H7 (cell line): Measurements from ENCODE around the gene SAMD1. TPM values are rescaled to one million over a fixed set of nuclear protein-coding genes. Genes with fewer than 3 reads are reported as not detected.

Source experiments
- DNase-seq: peaks from one replicate; pipeline ENCODE4 v3.0.0; 2012
- H3K27me3 ChIP-seq: 2 replicates; pipeline ENCODE4 v1.6.0; 2011; ENCODE audit warnings: mild to moderate bottlenecking, low read length; ENCODE audit not compliant: control insufficient read depth, insufficient read depth
- H3K36me3 ChIP-seq: replicated peaks from 2 replicates; pipeline ENCODE4 v1.5.1; 2011; ENCODE audit warnings: low read length; ENCODE audit not compliant: control insufficient read depth, insufficient read depth
- H3K4me3 ChIP-seq: 2 replicates; pipeline ENCODE4 v1.5.1; 2011; ENCODE audit warnings: low read depth, mild to moderate bottlenecking, control low read depth, low read length, moderate library complexity; ENCODE audit not compliant: insufficient read depth
- total RNA-seq: library from RNA; depleted of rRNA; stranded (reverse); fragments of >200 nt; shearing (Covaris generic); gene quantifications from 2 replicates; pipeline ENCODE4 v1.2.3, GENCODE V29; 2014

SAMD1 gene
- total RNA-seq, 1 experiment from 2014 or later, result 128 TPM

DNA sequence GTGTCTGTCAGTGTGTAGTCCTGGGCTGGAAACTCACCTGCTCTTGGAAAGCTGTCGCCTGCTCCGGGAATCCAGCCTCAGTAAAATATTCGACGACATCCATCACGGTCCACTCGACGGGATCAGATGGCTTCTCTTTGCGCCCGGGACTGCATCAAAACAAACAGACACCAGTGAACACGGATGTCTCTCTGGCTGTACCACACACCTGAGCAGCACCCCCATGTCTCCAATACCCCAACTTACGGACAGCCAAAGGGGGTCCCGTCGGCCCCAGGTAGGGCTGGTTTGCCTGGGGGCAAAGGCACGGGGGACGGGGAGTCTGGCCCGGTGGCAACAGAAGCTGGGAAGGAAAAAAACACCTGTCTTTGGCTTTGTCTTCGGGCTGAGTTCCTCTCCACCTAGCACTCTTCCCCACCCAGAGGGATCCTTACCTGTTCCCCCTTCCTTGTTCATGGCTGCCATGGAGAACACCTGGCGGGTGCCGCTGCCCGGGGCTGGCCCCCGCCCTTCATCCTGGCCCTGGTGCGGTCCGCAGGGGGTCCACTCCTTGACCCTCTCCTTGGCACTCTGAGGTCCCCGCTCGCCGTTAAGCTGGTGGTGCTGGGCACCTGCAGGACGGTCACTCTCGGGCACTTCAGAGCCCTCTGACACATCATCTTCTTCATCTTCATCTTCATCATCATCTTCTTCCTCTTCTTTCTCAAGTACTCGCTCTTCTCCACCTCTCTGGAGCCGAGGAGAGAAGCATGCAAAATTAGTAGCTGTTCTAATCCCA lies 1.7 kb downstream of the SAMD1 start:
- Histone ChIP-seq H3K27me3 (peaks cover 17% of the 10 kb centered on the region), H3K36me3 (peaks cover 2% of the 10 kb centered on the region), H3K4me3 (peak overlapping the region; percentile 66)
- peak; percentile 45 for DNase-seq

DNA sequence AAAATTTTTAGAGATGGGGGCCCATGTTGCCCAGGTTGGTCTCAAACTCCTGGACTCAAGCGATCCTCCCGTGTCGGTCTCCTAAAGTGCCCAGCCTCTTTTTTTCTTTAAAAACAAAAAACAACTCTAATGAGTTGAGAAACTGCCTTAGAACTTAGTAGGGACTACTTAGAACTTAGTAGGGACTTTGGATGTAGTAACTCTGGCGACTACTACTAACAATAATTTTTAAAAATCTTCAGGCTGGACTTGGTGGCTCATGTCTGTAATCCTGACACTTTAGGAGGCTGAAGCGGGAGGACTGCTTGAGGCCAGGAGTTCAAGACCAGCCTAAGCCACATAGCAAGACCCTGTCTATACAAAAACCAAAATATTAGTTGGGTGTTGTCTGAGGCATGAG lies 4.5 kb downstream of the SAMD1 start:
- DNase-seq, result no peak
- Histone ChIP-seq H3K27me3 (peaks cover 21% of the 10 kb centered on the region), H3K36me3 (peaks cover 2% of the 10 kb centered on the region), H3K4me3 (peak overlapping the region; percentile 39; the same call in 1 of the 2 replicates)

DNA sequence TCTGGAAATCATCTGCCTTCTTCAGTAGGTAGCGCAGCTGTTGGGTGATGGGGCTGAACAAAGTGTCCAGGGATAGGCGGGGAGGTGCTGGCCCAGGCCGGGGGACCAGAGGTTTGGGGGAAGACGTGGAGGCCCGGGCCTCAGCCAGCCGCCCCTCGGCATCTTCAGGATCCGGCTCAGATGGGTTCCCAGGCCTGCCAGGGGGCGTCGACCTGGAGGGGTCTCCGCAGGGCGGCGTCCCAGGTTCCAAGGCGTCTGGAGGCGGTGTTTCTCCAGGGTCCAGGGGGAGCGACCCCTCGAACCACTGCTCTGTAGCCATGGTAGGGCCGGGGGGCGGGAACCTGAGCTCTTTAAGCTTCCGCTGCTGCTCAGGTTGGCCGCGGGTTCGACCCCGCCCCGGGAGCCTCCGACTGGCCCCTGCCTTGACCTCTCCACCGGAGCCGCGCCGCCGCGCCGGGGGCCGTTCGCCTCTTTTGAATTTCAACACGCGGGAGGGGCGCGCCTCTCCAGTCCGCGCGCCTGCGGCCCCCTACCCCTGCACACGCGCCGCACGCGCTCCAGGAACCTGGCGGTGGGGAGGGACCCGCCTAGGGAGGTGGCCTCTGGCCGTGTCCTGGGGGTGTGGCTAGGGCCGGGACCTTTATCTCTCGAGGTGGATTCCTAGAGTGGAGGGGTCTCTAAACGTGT lies 5.1 kb downstream of the SAMD1 start, which contains the start of gene C19orf67:
Gene C19orf67 (minus strand): TSS at position 475 of the 687 bp plus-strand sequence. CDS start 156 bp downstream, at position 319.
- Histone ChIP-seq H3K36me3 (peaks cover 2% of the 10 kb centered on the region), H3K27me3 (peaks cover 21% of the 10 kb centered on the region), H3K4me3 (peak within 1 kb of the TSS; percentile 39)
- DNase-seq, result peak; percentile 71

DNA sequence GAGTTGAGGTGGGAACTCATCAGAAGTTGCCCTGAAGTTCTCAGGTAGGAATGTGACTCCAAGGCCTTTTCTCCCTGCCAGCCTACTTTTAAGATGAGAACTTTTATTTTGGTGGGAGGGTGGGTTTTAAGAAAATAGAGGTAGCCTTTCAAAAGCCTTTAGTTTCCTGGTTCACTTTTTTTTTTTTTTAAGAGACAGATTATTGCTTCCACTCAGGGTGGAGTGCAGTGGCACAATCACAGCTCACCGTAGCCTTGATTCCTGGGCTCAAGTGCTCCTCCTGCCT lies 7.9 kb downstream of the SAMD1 start:
- no peak for DNase-seq
- peaks cover 14% of the 10 kb centered on the region for H3K27me3 ChIP-seq
- H3K4me3 ChIP-seq, result no peak overlapping the region
- no peaks in the 10 kb centered on the region for H3K36me3 ChIP-seq

DNA sequence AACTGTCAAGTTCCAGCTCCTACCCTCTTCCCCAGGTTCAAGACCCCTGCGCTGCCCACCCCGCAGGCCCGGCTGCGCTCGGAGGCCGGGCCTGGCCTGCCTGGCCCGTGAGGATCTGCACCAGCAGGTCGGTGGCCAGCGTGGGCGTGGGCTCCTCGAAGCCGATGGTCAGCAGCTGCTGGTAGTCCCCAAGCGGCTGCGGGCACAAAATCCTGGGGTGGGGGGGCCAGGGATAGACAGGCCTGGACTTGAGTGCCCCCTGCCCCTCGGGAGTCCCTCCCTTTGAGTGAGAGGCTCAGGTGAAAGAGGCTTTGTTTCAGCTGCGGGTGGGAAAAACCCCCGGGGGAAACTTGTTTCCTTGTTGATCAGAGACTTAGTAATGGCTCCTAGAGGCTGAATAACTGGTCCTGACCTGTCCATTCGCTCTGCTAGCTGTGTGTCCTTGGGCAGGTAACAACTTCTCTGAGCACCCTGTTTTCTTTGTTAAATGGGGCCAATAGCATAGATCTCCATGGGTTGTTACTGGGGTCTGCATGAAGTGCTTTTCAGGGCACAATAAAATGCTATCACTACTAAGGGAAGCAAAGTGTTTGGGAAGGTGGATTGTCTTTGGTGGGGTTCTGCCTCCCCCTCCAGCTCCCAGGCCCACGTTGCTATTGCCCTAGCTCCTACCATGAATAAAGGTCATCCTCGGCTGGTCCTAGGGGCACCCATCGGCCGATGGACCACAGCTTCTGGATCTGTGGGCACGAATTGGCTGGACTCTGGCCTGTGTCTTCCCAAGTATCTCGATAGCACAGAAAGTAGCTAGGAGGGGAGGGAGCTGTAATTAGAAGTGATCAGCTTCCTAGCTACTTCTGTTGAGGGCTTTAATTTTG lies 8.5 kb downstream of the SAMD1 start:
- Histone ChIP-seq H3K36me3 (no peaks in the 10 kb centered on the region), H3K27me3 (peaks cover 12% of the 10 kb centered on the region), H3K4me3 (peak overlapping the region; percentile 57)
- DNase-seq, result peak; percentile 16

DNA sequence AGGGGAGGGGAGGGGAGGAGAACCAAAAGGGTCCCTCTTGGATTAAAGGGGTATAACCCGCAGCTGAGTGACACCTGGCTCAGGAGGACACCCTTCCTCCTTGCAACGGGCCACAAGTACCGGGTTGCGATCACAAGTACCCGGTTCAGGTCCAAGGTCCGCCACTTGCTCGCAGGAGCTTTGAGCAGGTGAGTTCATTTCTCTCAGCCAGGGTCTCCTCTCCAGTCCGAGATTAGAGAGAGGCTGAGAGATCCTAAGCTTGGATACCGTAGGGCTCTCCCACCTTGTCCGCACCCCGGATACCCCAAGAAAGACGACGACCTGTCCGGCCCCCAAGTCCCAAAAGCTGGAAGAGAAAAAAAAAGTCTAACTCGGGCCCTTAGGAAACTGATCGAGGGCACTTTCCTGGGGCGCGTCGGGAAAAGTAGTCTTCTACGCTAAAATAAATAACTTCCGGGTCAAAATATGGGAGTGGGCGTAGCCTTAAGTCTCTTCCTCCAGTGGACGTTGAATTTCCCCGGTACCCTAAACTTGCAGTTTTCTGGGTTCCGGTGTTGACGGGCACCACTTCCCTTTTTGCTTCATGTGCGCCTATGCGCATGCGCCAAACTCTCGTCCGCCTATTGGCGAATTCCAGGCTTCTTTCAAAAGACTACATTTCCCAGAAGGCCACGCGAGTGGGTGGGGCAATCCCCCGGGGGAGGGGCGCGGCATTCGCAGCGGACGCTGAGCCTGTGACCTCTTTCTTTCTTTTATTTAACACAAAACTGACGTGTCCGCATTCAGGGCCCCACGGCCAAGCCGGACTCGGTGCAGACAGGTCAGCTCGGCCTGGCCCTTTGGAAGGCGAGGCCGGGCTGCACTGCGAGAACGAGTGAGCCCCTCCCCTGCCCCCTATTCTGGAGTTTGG lies 9.4 kb downstream of the SAMD1 start:
- peak; percentile 97 for DNase-seq
- H3K27me3 ChIP-seq, result peaks cover 12% of the 10 kb centered on the region
- no peaks in the 10 kb centered on the region for H3K36me3 ChIP-seq
- peak overlapping the region; percentile 71 for H3K4me3 ChIP-seq

DNA sequence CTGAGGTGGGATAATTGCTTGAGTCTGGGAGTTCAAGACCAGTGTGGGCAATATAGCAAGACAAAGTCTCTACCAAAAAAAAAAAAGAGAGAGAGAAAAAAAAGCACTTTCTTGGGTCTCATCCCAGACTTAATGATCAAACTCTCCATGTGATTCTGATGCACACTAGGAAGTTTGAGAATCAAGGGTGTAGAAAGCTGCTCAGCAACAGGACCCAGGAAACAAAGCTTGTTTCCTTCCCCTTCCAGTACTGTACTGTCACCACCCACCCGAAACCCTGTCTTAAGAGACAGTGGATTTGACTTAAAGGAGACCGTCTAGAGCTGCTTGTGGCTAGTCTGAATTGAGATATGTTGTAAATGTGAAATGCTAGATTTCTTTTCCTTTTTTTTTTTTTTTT lies 12.1 kb downstream of the SAMD1 start:
- DNase-seq, result no peak
- no peak overlapping the region for H3K4me3 ChIP-seq

DNA sequence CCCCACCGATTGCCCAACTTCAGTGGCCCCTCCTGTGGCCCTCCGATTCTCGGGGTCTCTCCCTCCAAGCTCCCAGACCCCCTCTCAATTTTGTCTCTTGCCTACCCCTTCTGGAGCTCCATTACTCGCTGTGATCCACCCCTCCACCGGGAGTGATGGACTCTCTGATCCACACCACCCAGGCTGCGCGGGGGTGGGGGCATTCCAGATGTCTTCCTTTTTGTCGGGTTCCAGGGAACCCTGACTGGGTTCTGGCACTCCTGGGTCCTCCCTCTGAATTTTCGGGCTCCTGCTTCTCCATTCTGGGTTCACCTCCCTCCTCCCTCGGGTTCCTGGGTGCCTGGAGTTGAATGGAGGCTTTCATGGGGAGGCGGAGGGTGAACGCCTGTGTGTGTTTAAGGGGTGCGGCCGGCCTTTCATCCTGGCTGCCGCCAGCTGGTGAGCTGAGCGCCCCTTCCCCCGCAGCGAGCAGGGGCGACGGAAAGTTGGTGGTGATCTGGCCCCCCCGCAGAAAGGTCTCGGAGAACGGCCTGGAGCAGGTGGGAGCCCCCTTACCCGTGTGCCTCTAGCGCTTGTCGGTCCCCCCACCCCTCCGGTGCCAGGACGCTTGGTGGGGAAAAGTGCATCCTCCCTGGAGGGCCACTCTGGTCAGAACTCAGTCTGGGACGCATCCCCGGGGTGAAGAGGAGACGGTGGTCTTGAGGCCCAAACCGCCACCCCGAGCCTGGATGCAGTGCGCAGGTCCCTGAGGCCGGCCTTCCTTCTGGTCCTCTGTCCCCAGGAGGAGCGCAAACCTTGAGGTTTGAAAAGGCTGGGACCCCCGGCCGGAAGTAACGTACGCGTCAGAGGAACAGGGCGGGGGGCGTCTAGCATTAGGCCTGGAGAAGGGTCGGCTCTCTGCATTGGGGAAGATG lies 16.4 kb downstream of the SAMD1 start:
- H3K4me3 ChIP-seq, result peak overlapping the region; percentile 48
- H3K27me3 ChIP-seq, result peaks cover 40% of the 10 kb centered on the region
- peak; percentile 56 for DNase-seq
- H3K36me3 ChIP-seq, result no peaks in the 10 kb centered on the region

More for the DNA sequence above, 12.1 kb downstream of the SAMD1 start:
- Histone ChIP-seq H3K36me3 (no peaks in the 10 kb centered on the region), H3K27me3 (peaks cover 25% of the 10 kb centered on the region)

DNA sequence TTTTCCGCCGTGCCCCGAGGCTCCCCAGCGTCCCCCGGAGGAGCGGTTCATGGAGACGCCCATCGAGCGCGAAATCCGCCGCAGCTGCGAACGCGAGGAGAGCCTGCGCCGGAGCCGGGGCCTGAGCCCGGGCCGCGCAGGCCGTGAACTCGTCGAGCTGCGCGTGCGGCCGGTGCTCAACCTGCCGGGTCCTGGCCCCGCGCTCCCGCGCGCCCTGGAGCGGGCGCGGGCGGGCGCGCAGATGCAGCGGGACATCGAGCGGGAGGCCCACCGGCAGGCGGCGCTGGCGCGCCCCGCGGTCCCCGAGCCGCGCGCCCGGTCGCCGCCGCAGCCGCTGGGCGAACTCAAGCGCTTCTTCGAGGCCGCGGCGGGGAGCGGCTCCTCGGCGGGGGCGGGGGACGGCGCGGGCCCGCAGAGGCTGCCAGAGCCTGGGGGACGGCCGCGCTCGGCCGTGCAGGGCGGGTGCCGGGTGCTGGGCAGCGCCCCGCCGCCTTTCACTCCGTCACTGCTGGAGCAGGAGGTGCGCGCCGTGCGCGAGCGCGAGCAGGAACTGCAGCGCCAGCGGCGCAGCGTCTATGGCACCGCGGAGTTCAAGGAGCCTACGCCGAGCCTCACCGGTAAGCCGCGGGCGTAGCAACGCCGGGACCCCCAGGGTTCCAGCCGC lies 17.2 kb downstream of the SAMD1 start:
- Histone ChIP-seq H3K4me3 (peak overlapping the region; percentile 48), H3K27me3 (peaks cover 40% of the 10 kb centered on the region), H3K36me3 (no peaks in the 10 kb centered on the region)
- DNase-seq, result peak; percentile 90

DNA sequence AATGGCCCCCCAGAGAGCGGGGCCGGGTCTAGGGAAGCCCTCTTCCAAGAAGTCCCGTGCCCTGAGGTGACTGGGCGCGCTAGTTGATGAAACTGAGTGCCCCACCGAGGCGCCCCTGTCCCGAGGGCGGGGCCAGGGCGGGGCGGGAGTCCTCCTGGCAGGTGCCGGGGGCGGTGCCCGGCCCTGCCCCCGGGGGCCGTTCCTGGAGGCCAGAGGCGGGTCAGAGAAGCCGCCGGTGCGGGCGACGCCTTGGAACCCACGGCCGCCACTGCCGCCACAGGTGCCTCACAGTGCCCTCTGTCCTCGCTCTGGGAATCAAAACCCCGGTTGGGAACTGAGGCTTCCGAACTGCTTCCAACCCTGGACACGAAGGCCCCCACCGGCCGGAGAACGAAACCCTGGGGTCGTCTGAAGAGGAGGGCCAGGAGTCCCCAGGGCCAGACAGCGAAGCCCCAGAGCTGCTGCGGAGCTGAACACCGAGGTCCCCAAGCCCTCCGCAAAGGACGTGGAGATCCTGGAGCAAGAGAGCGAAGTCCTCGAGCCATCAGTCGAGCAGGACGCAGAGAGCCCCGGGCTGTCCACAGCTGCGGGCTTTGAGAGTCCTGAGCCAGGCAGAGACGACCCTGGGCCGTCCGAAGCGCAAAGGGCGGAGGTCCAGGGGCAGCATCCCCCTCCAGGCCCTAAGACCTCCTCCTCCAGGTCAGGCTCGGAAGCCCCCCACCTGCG lies 17.9 kb downstream of the SAMD1 start, which contains the start of gene MISP3:
Gene MISP3 (plus strand): TSS at position 252 of the 726 bp plus-strand sequence. CDS start 524 bp downstream, outside the sequence.
- Histone ChIP-seq H3K27me3 (peaks cover 40% of the 10 kb centered on the region), H3K36me3 (no peaks in the 10 kb centered on the region), H3K4me3 (peak within 1 kb of the TSS; percentile 48)
- DNase-seq, result peak; percentile 74

DNA sequence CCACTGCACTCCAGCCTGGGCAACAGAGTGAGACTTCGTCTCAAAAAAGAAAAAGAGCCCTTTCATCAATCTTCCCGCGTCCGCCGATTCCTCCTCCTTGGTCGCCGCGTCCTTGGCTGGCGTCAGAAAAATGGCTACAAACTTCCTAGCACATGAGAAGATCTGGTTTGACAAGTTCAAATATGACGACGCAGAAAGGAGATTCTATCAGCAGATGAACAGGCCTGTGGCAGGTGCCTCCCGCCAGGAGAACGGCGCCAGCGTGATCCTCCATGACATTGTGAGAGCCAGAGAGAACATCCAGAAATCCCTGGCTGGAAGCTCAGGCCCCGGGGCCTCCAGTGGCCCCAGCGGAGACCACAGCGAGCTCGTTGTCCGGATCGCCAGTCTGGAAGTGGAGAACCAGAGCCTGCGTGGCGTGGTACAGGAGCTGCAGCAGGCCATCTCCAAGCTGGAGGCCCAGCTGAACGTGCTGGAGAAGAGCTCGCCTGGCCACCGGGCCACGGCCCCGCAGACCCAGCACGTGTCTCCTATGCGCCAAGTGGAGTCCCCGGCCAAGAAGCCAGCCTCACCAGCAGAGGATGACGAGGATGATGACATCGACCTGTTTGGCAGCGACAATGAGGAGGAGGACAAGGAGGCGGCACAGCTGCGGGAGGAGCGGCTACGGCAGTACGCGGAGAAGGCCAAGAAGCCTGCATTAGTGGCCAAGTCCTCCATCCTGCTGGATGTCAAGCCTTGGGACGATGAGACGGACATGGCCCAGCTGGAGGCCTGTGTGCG lies 20.1 kb downstream of the SAMD1 start:
- peak; percentile 7 for DNase-seq
- H3K36me3 ChIP-seq, result no peaks in the 10 kb centered on the region

More for the DNA sequence above, 20.1 kb downstream of the SAMD1 start:
- peaks cover 38% of the 10 kb centered on the region for H3K27me3 ChIP-seq
- H3K4me3 ChIP-seq, result no peak overlapping the region
